Neural cell (in vitro differentiated cells): ENCODE data around the gene NOL9. TPM values are rescaled to one million over a fixed set of nuclear protein-coding genes. Genes with fewer than 3 reads are reported as not detected.
A peak's percentile ranks its signal among the peaks of the same experiment; 100 is the strongest.

Experiments
- H2AFZ ChIP-seq: fragments of 200-600, 300-800 bp; sonication (generic), shearing (Covaris generic); 2 replicates; pipeline ENCODE4 v1.6.0; 2014; ENCODE audit warnings: low read depth, mild to moderate bottlenecking, antibody characterized with exemption, low read length, moderate library complexity
- H3F3A ChIP-seq: fragments of 200-600 bp; shearing (Covaris generic); 2 replicates; pipeline ENCODE4 v1.6.1; 2016; ENCODE audit warnings: mild to moderate bottlenecking, moderate library complexity, mixed read lengths, antibody characterized with exemption, low read length; ENCODE audit not compliant: insufficient read depth, poor library complexity, severe bottlenecking
- H3K27ac ChIP-seq: fragments of 200-600, 300-800 bp; sonication (generic), shearing (Covaris generic); 2 replicates; pipeline ENCODE4 v1.5.1; 2014; ENCODE audit warnings: mild to moderate bottlenecking, low read length, moderate library complexity
- H3K27me3 ChIP-seq: fragments of 300-800, 200-600 bp; sonication (generic), shearing (Covaris generic); 2 replicates; pipeline ENCODE4 v1.6.0; 2014; ENCODE audit warnings: mild to moderate bottlenecking, low read depth, low read length, moderate library complexity; ENCODE audit not compliant: insufficient read depth
- H3K36me3 ChIP-seq: fragments of 300-800, 200-600 bp; sonication (generic), shearing (Covaris generic); 2 replicates; pipeline ENCODE4 v1.5.1; 2014; ENCODE audit warnings: mild to moderate bottlenecking, antibody characterized with exemption, low read length, moderate library complexity; ENCODE audit not compliant: insufficient read depth
- H3K4me2 ChIP-seq: fragments of 300-800, 200-600 bp; sonication (generic), shearing (Covaris generic); 2 replicates; pipeline ENCODE4 v1.6.0; 2014; ENCODE audit warnings: mild to moderate bottlenecking, low read length
- H3K4me3 ChIP-seq: fragments of 300-800, 200-600 bp; sonication (generic), shearing (Covaris generic); 2 replicates; pipeline ENCODE4 v1.5.1; 2014; ENCODE audit warnings: mild to moderate bottlenecking, low read length, moderate library complexity
- H3K79me2 ChIP-seq: fragments of 200-600 bp; shearing (Covaris generic); replicated peaks from 2 replicates; pipeline ENCODE4 v1.6.0; 2014; ENCODE audit warnings: mild to moderate bottlenecking, low read length, moderate library complexity; ENCODE audit not compliant: insufficient read depth
- H3K9ac ChIP-seq: fragments of 300-800, 200-600 bp; sonication (generic), shearing (Covaris generic); 2 replicates; pipeline ENCODE4 v1.6.1; 2016; ENCODE audit warnings: mild to moderate bottlenecking, low read length, mixed read lengths
- H3K9me2 ChIP-seq: fragments of 200-600 bp; shearing (Covaris generic); 2 replicates; pipeline ENCODE4 v1.6.1; 2016; ENCODE audit warnings: mild to moderate bottlenecking, low read length, mixed read lengths; ENCODE audit not compliant: insufficient read depth
- H3K9me3 ChIP-seq: fragments of 200-600, 300-800 bp; sonication (generic), shearing (Covaris generic); 2 replicates; pipeline ENCODE4 v1.6.1; 2016; ENCODE audit warnings: mild to moderate bottlenecking, mixed run types, low read length, moderate library complexity, mixed read lengths
- H4K20me1 ChIP-seq: fragments of 200-600 bp; shearing (Covaris generic); 2 replicates; pipeline ENCODE4 v1.6.1; 2016; ENCODE audit warnings: mild to moderate bottlenecking, mixed run types; ENCODE audit not compliant: insufficient read depth
- CTCF ChIP-seq: fragments of 450-650 bp; IDR thresholded peaks from 2 replicates; pipeline ENCODE4 v1.5.1; 2014; ENCODE audit warnings: antibody characterized with exemption, mild to moderate bottlenecking, moderate library complexity; ENCODE audit not compliant: poor library complexity, severe bottlenecking
- EP300 ChIP-seq: fragments of 450-650 bp; conservative IDR thresholded peaks from 2 replicates; pipeline ENCODE4 v1.6.1; 2014; ENCODE audit warnings: antibody characterized with exemption, mild to moderate bottlenecking, moderate library complexity; ENCODE audit not compliant: poor library complexity, severe bottlenecking
- EZH2 ChIP-seq: fragments of 200-600, 300-800 bp; shearing (Covaris generic), sonication (generic); IDR thresholded peaks from 2 replicates; pipeline ENCODE4 v1.6.1; 2014; ENCODE audit warnings: antibody characterized with exemption, low read length, borderline replicate concordance, mild to moderate bottlenecking; ENCODE audit not compliant: insufficient read depth, poor library complexity, severe bottlenecking
- MXI1 ChIP-seq: fragments of 450-650 bp; conservative IDR thresholded peaks from 2 replicates; pipeline ENCODE4 v1.6.1; 2014; ENCODE audit warnings: antibody characterized with exemption, mild to moderate bottlenecking; ENCODE audit not compliant: poor library complexity, severe bottlenecking
- POLR2AphosphoS5 ChIP-seq: IDR thresholded peaks from 2 replicates; pipeline ENCODE4 v1.6.1; 2012
- RAD21 ChIP-seq: fragments of 450-650 bp; conservative IDR thresholded peaks from 2 replicates; pipeline ENCODE4 v1.6.1; 2014; ENCODE audit warnings: antibody characterized with exemption, mild to moderate bottlenecking, moderate library complexity
- REST ChIP-seq: IDR thresholded peaks from 2 replicates; pipeline ENCODE4 v1.6.1; 2012; ENCODE audit warnings: borderline replicate concordance
- SMC3 ChIP-seq: fragments of 450-650 bp; conservative IDR thresholded peaks from 2 replicates; pipeline ENCODE4 v1.6.1; 2014; ENCODE audit warnings: antibody characterized with exemption, mild to moderate bottlenecking, moderate library complexity; ENCODE audit not compliant: poor library complexity
- TAF1 ChIP-seq: IDR thresholded peaks from 2 replicates; pipeline ENCODE4 v1.6.1; 2012; ENCODE audit warnings: low read depth
- polyA plus RNA-seq: library from polyadenylated mRNA; depleted of rRNA; stranded (reverse); fragments of >200 nt; gene quantifications from 2 replicates; pipeline ENCODE4 v1.2.3, GENCODE V29; 2014

NOL9 gene
- polyA plus RNA-seq, 1 donor from 2014 or later: 30.7 TPM

GRCh38 chr1:6490181-6491080 lies 63.9 kb downstream of the NOL9 start:
- no peak for TF ChIP-seq EP300
- TF ChIP-seq EZH2: no peak
- no peak for TF ChIP-seq POLR2AphosphoS5
- no peak for TF ChIP-seq TAF1
- peak; percentile 46 for TF ChIP-seq CTCF
- H3K4me2 ChIP-seq: peak overlapping the region; percentile 88
- H3K9me3 ChIP-seq: no peaks in the 10 kb centered on the region
- peak overlapping the region; percentile 73 for H3K4me3 ChIP-seq
- no peaks in the 10 kb centered on the region for H4K20me1 ChIP-seq
- no peaks in the 10 kb centered on the region for H3F3A ChIP-seq
- no peak overlapping the region for H2AFZ ChIP-seq
- peak overlapping the region; percentile 53 for H3K9ac ChIP-seq
- H3K36me3 ChIP-seq: no peaks in the 10 kb centered on the region
- H3K79me2 ChIP-seq: no peaks in the 10 kb centered on the region
- H3K9me2 ChIP-seq: no peaks in the 10 kb centered on the region
- peaks cover 6% of the 10 kb centered on the region for H3K27me3 ChIP-seq
- no peak overlapping the region for H3K27ac ChIP-seq

GRCh38 chr1:6489799-6490180 lies 64.5 kb downstream of the NOL9 start:
- peak overlapping the region; percentile 53 for H3K9ac ChIP-seq
- peak; percentile 85 for TF ChIP-seq CTCF
- TF ChIP-seq EZH2: no peak
- TF ChIP-seq SMC3: peak; percentile 67
- no peak for TF ChIP-seq POLR2AphosphoS5
- TF ChIP-seq REST: no peak
- peak; percentile 78 for TF ChIP-seq RAD21
- TF ChIP-seq TAF1: no peak
- no peak for TF ChIP-seq EP300
- TF ChIP-seq MXI1: no peak
- H3F3A ChIP-seq: no peaks in the 10 kb centered on the region
- peak overlapping the region; percentile 88 for H3K4me2 ChIP-seq
- peaks cover 11% of the 10 kb centered on the region for H3K27me3 ChIP-seq
- no peaks in the 10 kb centered on the region for H4K20me1 ChIP-seq
- no peak overlapping the region for H2AFZ ChIP-seq
- no peaks in the 10 kb centered on the region for H3K9me2 ChIP-seq
- H3K79me2 ChIP-seq: no peaks in the 10 kb centered on the region
- H3K27ac ChIP-seq: no peak overlapping the region
- H3K4me3 ChIP-seq: peak overlapping the region; percentile 73
- no peaks in the 10 kb centered on the region for H3K36me3 ChIP-seq
- no peaks in the 10 kb centered on the region for H3K9me3 ChIP-seq
